ENCODE data around the gene KNG1.

DNA sequence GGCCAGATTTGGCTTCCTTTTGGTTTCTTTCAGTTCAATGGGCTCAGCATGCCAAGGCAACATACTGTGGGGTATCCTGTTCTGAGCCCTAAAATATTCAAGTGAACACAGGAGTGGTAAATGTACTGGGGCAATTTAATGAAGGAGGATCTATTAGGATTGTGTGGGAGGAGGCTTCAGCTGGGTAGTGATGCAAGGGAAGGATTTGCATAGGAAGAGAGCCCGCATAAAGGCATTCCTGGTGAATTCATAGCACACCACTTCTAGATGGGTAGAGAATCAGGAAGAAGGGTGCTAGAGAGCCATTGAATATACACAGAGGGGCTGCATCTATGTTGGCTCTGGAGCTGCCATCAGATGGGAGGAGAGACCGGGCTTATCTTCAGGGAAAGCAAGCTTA lies 20.6 kb upstream of the KNG1 start:
- TF ChIP-seq ZNF302 (CRISPR knock-in tag; IDR thresholded peaks at IDR 0.05) (no peak), CHD2 (IDR thresholded peaks at IDR 0.05; ENCODE audit: low read length, partially characterized antibody) (no peak), POLR2A (IDR thresholded peaks at IDR 0.05; ENCODE audit: low read length) (no peak), HOXA7 (CRISPR knock-in tag; IDR thresholded peaks at IDR 0.05) (no peak), MAFK (IDR thresholded peaks at IDR 0.05; ENCODE audit: partially characterized antibody) (no peak), RAD21 (conservative IDR thresholded peaks at IDR 0.05 in 1 of 2, IDR thresholded peaks at IDR 0.05 in 1 of 2) (no peak), EHMT2 (IDR thresholded peaks at IDR 0.05; ENCODE audit: low read depth) (no peak), EP300 (IDR thresholded peaks at IDR 0.05) (no peak)
- TF ChIP-seq, protein P1, sequence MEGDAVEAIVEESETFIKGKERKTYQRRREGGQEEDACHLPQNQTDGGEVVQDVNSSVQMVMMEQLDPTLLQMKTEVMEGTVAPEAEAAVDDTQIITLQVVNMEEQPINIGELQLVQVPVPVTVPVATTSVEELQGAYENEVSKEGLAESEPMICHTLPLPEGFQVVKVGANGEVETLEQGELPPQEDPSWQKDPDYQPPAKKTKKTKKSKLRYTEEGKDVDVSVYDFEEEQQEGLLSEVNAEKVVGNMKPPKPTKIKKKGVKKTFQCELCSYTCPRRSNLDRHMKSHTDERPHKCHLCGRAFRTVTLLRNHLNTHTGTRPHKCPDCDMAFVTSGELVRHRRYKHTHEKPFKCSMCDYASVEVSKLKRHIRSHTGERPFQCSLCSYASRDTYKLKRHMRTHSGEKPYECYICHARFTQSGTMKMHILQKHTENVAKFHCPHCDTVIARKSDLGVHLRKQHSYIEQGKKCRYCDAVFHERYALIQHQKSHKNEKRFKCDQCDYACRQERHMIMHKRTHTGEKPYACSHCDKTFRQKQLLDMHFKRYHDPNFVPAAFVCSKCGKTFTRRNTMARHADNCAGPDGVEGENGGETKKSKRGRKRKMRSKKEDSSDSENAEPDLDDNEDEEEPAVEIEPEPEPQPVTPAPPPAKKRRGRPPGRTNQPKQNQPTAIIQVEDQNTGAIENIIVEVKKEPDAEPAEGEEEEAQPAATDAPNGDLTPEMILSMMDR (IDR thresholded peaks at IDR 0.05), result no peak
- TF ChIP-seq, protein P2, sequence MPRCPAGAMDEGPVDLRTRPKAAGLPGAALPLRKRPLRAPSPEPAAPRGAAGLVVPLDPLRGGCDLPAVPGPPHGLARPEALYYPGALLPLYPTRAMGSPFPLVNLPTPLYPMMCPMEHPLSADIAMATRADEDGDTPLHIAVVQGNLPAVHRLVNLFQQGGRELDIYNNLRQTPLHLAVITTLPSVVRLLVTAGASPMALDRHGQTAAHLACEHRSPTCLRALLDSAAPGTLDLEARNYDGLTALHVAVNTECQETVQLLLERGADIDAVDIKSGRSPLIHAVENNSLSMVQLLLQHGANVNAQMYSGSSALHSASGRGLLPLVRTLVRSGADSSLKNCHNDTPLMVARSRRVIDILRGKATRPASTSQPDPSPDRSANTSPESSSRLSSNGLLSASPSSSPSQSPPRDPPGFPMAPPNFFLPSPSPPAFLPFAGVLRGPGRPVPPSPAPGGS (IDR thresholded peaks at IDR 0.05), result no peak
- TF ChIP-seq, protein P3, sequence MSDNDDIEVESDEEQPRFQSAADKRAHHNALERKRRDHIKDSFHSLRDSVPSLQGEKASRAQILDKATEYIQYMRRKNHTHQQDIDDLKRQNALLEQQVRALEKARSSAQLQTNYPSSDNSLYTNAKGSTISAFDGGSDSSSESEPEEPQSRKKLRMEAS (IDR thresholded peaks at IDR 0.05), result no peak

Data from A549 (cell line).